SK-N-SH treated with all-trans-retinoic acid at 6 μM for 48 hours (cell line): ENCODE results near the gene TMEM163.

Source experiments
- ESRRG ChIP-seq: fragments of 250-450 bp; sonication (Bioruptor Pico); IDR thresholded peaks from 2 replicates; pipeline ENCODE4 v1.6.1; 2021; ENCODE audit warnings: mild to moderate bottlenecking
- ISL1 ChIP-seq: fragments of 250-450 bp; sonication (Bioruptor Pico); IDR thresholded peaks from 2 replicates; pipeline ENCODE4 v2.1.2; 2022; ENCODE audit warnings: mild to moderate bottlenecking, moderate library complexity
- SNAI2 ChIP-seq: fragments of 250-450 bp; sonication (Bioruptor Pico); IDR thresholded peaks from 2 replicates; pipeline ENCODE4 v1.5.0; 2020; ENCODE audit warnings: mild to moderate bottlenecking, moderate library complexity
- ZNF70 ChIP-seq: fragments of 450-650 bp; formaldehyde crosslinking; IDR thresholded peaks from 2 replicates; pipeline ENCODE4 v1.5.0; 2020; ENCODE audit warnings: mild to moderate bottlenecking, moderate library complexity

- TF ChIP-seq SNAI2, result no peak
- TF ChIP-seq ZNF70, result no peak
- TF ChIP-seq ISL1 (CRISPR knock-in tag), result no peak
- no peak for TF ChIP-seq ESRRG (CRISPR knock-in tag)
These were observed 71.1 kb downstream of the TMEM163 start for GRCh38 chr2:134647607-134648256.
